MCF 10A (cell line): ENCODE data around the gene KLHDC4. TPM values are rescaled to one million over a fixed set of nuclear protein-coding genes. Genes with fewer than 3 reads are reported as not detected.

Experiments
- BruUV-seq: library from RNA; stranded (reverse); fragments of 400-500 nt; replicated peaks from 2 replicates; lab custom pipeline; 2021; lab: Mats Ljungman, UMichigan
- CTCF ChIA-PET: fragments of 300-600 bp; sonication (Branson Sonifier 250); formaldehyde crosslinking; extraction: SDS; loops from one replicate; lab custom pipeline; 2021; ENCODE audit warnings: antibody characterized with exemption, inconsistent platforms; lab: Yijun Ruan, JAX
- POLR2A ChIA-PET: fragments of 300-600, 350-650 bp; sonication (Branson Sonifier 250); formaldehyde crosslinking; extraction: SDS; loops from one replicate; lab custom pipeline; 2020; ENCODE audit warnings: antibody characterized with exemption, inconsistent platforms; lab: Yijun Ruan, JAX
- DNase-seq: peaks from one replicate; pipeline ENCODE4 v3.0.0-alpha.2; 2018; ENCODE audit not compliant: unreplicated experiment
- H3K27ac Mint-ChIP-seq: one replicate; pipeline ENCODE4 v1.8.0; 2022; ENCODE audit warnings: mild to moderate bottlenecking, low read depth, mixed read lengths; ENCODE audit not compliant: unreplicated experiment
- H3K27me3 Mint-ChIP-seq: one replicate; pipeline ENCODE4 v1.8.0; 2022; ENCODE audit warnings: mixed read lengths; ENCODE audit not compliant: insufficient read depth, unreplicated experiment
- H3K36me3 Mint-ChIP-seq: one replicate; pipeline ENCODE4 v1.8.0; 2022; ENCODE audit warnings: mild to moderate bottlenecking, moderate library complexity, mixed read lengths; ENCODE audit not compliant: insufficient read depth, unreplicated experiment
- H3K4me1 Mint-ChIP-seq: one replicate; pipeline ENCODE4 v1.8.0; 2022; ENCODE audit warnings: mixed read lengths; ENCODE audit not compliant: insufficient read depth, unreplicated experiment
- H3K4me3 Mint-ChIP-seq: one replicate; pipeline ENCODE4 v1.8.0; 2022; ENCODE audit warnings: mild to moderate bottlenecking, moderate library complexity, mixed read lengths; ENCODE audit not compliant: unreplicated experiment
- H3K9me3 Mint-ChIP-seq: one replicate; pipeline ENCODE4 v1.8.0; 2022; ENCODE audit warnings: mixed read lengths; ENCODE audit not compliant: unreplicated experiment
- CTCF ChIP-seq: fragments of 200-600 bp; IDR thresholded peaks from one replicate; pipeline ENCODE4 v1.8.0; 2022; ENCODE audit warnings: antibody characterized with exemption, mild to moderate bottlenecking; ENCODE audit not compliant: unreplicated experiment
- intact Hi-C: fragments of 100-400 bp; cut with micrococcal nuclease; formaldehyde crosslinking; loops from 2 replicates; pipeline ENCODE4 v1.14.1; 2022
- total RNA-seq: library from RNA; stranded (reverse); gene quantifications from 2 replicates; pipeline ENCODE4 v1.2.3, GENCODE V29; 2022

Gene KLHDC4
- total RNA-seq, 1 experiment from 2014 or later, result 106 TPM

GRCh38 chr16:87689956-87690465, 75.8 kb downstream of the KLHDC4 start:
- TF ChIP-seq CTCF, result no peak
- H3K27me3 Mint-ChIP-seq, result peaks cover 23% of the 10 kb centered on the region
- POLR2A ChIA-PET, result no interaction called here
- no peaks in the 10 kb centered on the region for H3K9me3 Mint-ChIP-seq
- no peak overlapping the region for H3K27ac Mint-ChIP-seq
- no TSS peak for BruUV-seq
- H3K36me3 Mint-ChIP-seq, result peaks cover 15% of the 10 kb centered on the region
- intact Hi-C loops, result no loop called here
- H3K4me1 Mint-ChIP-seq, result no peaks in the 10 kb centered on the region
- no peak overlapping the region for H3K4me3 Mint-ChIP-seq
- CTCF ChIA-PET, result no interaction called here
- no peak for DNase-seq

GRCh38 chr16:87688876-87689815, 76.6 kb downstream of the KLHDC4 start:
- DNase-seq, result no peak
- peaks cover 14% of the 10 kb centered on the region for H3K36me3 Mint-ChIP-seq
- no TSS peak for BruUV-seq
- intact Hi-C loops, result no loop called here
- H3K4me1 Mint-ChIP-seq, result no peaks in the 10 kb centered on the region
- H3K27ac Mint-ChIP-seq, result no peak overlapping the region
- TF ChIP-seq CTCF, result no peak
- no peak overlapping the region for H3K4me3 Mint-ChIP-seq
- ChIA-PET POLR2A (no interaction called here), CTCF (interaction anchor here (0.6 kb wide), 1 partner anchor 250 kb away, joined by 4 read pairs; no protein-coding TSS in a partner anchor)
- H3K27me3 Mint-ChIP-seq, result peaks cover 23% of the 10 kb centered on the region
- no peaks in the 10 kb centered on the region for H3K9me3 Mint-ChIP-seq

GRCh38 chr16:87687998-87688529, 77.7 kb downstream of the KLHDC4 start:
- BruUV-seq, result no TSS peak
- intact Hi-C loops, result no loop called here
- H3K9me3 Mint-ChIP-seq, result no peaks in the 10 kb centered on the region
- TF ChIP-seq CTCF, result no peak
- H3K4me3 Mint-ChIP-seq, result no peak overlapping the region
- peaks cover 3% of the 10 kb centered on the region for H3K36me3 Mint-ChIP-seq
- ChIA-PET CTCF (interaction anchor here (0.6 kb wide), 1 partner anchor 52 kb away, joined by 3 read pairs; no protein-coding TSS in a partner anchor), POLR2A (interaction anchor here (0.6 kb wide), 1 partner anchor 10 kb away, joined by 3 read pairs; no protein-coding TSS in a partner anchor)
- H3K27me3 Mint-ChIP-seq, result peaks cover 23% of the 10 kb centered on the region
- DNase-seq, result no peak
- no peaks in the 10 kb centered on the region for H3K4me1 Mint-ChIP-seq
- no peak overlapping the region for H3K27ac Mint-ChIP-seq
